Right lobe of liver (tissue), 4 donors: ENCODE measurements around the gene PGM2.

ENCODE experiments used
- POLR2A ChIP-seq: fragments of 450-650 bp; IDR thresholded peaks from one replicate; pipeline ENCODE4 v1.6.1; 2017; ENCODE audit warnings: antibody characterized with exemption, mild to moderate bottlenecking
- TF ChIP-seq, protein P1 (sequence below), 4 donors: fragments of 200-600 bp in 3 of 4; fragments of 450-650 bp in 1 of 4; IDR thresholded peaks; one replicate each; pipeline versions ENCODE4 v1.5.1 to v1.8.0; 2016 to 2022; ENCODE audit warnings: antibody characterized with exemption in 4 of 4, mild to moderate bottlenecking in 2 of 4
- donor health status: DM: no; HTN: no; CAD: no.
- donor health status: DM: no; HTN: no; CAD: no.
- donor health status: DM: no; HTN: yes; CAD: no.

DNA sequence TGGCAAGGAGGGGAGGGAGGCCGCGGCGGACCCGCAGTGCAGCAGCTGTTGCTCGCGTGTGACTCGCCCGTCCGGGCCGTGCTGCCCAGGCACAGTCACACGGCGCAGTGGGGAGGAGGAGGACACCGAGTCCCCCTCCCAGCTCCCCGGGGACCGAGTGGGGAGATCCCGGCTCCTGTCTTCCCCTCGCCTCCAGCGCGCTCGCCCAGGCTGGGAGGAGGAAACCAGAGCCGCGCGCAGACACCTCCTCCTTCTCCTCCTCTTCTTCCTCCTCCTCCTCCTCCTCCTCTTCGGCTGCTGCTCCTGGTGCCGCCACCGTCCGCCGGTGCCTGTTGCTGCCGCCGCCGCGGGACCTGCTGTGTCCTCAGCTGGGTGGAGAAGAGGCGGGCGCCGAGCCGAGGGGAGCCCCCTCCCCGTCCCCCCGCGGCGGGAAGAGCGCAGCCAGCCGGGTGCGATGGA, 64.3 kb downstream of the PGM2 start, which contains the start of gene TBC1D1:
- TF ChIP-seq, protein P1, sequence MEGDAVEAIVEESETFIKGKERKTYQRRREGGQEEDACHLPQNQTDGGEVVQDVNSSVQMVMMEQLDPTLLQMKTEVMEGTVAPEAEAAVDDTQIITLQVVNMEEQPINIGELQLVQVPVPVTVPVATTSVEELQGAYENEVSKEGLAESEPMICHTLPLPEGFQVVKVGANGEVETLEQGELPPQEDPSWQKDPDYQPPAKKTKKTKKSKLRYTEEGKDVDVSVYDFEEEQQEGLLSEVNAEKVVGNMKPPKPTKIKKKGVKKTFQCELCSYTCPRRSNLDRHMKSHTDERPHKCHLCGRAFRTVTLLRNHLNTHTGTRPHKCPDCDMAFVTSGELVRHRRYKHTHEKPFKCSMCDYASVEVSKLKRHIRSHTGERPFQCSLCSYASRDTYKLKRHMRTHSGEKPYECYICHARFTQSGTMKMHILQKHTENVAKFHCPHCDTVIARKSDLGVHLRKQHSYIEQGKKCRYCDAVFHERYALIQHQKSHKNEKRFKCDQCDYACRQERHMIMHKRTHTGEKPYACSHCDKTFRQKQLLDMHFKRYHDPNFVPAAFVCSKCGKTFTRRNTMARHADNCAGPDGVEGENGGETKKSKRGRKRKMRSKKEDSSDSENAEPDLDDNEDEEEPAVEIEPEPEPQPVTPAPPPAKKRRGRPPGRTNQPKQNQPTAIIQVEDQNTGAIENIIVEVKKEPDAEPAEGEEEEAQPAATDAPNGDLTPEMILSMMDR (IDR thresholded peaks at IDR 0.05), result no peak
- no peak for TF ChIP-seq POLR2A
